Measurements from ENCODE around the gene LDAH.
A peak's percentile ranks its signal among the peaks of the same experiment; 100 is the strongest.

The LDAH gene

DNA sequence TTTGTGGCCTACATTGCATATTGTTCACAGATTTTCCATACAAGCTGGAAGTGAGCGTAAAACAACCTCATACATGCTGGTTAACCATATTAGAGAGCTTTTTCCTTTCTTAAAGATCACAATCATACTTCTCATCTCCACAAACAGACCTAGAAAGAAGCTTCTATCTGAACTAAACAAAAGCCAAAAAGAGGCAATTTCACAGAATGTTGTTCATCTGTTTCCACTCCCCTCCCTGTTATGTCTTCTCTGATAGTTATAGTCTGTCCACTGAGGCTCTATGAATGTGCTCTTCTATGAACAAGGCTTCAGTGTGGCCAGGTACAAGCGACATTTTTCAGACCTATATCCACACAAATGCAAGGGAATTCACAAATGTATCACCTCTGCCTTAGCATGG, 63.4 kb downstream of the LDAH start:
- DNase-seq: no peak
- peaks cover 0 to 3% (median 0%) of the 10 kb centered on the region in 3 donors for H3K9me3 ChIP-seq
- no peak overlapping the region for H3K4me3 ChIP-seq
- no peak overlapping the region for H3K27ac ChIP-seq
- TF ChIP-seq, protein P1, sequence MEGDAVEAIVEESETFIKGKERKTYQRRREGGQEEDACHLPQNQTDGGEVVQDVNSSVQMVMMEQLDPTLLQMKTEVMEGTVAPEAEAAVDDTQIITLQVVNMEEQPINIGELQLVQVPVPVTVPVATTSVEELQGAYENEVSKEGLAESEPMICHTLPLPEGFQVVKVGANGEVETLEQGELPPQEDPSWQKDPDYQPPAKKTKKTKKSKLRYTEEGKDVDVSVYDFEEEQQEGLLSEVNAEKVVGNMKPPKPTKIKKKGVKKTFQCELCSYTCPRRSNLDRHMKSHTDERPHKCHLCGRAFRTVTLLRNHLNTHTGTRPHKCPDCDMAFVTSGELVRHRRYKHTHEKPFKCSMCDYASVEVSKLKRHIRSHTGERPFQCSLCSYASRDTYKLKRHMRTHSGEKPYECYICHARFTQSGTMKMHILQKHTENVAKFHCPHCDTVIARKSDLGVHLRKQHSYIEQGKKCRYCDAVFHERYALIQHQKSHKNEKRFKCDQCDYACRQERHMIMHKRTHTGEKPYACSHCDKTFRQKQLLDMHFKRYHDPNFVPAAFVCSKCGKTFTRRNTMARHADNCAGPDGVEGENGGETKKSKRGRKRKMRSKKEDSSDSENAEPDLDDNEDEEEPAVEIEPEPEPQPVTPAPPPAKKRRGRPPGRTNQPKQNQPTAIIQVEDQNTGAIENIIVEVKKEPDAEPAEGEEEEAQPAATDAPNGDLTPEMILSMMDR (IDR thresholded peaks at IDR 0.05): no peak
- intact Hi-C loops (cut with DNase I; ENCODE audit: low total_unique reads): no loop called here
- no peaks in the 10 kb centered on the region for H3K27me3 ChIP-seq
- H3K36me3 ChIP-seq: peaks cover 0 to 10% (median 0%) of the 10 kb centered on the region in 3 donors
- H3K4me1 ChIP-seq: peaks cover 0 to 6% (median 0%) of the 10 kb centered on the region in 4 donors

DNA sequence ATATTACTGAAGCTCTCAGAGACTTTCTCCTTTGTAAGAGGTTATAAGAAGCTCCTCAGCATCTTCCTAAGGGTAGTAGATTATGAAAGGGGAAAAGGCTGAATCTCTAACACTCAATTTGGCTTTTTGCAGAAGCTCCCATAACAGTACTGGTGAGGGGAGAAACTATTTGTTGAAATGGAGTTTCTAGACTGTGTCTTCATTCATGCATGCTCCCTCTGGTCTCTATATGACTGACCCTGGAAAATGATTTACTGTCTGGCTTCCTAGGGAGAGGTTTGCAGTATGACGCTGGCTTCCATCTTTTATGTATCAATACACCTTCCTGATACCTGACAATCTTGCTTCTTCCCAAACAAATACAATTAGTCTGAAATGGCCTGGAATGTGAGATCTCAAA, 63.9 kb downstream of the LDAH start:
- intact Hi-C loops (cut with DNase I; ENCODE audit: low total_unique reads): no loop called here
- peaks cover 0 to 6% (median 0%) of the 10 kb centered on the region in 4 donors for H3K4me1 ChIP-seq
- H3K27me3 ChIP-seq: no peaks in the 10 kb centered on the region

DNA sequence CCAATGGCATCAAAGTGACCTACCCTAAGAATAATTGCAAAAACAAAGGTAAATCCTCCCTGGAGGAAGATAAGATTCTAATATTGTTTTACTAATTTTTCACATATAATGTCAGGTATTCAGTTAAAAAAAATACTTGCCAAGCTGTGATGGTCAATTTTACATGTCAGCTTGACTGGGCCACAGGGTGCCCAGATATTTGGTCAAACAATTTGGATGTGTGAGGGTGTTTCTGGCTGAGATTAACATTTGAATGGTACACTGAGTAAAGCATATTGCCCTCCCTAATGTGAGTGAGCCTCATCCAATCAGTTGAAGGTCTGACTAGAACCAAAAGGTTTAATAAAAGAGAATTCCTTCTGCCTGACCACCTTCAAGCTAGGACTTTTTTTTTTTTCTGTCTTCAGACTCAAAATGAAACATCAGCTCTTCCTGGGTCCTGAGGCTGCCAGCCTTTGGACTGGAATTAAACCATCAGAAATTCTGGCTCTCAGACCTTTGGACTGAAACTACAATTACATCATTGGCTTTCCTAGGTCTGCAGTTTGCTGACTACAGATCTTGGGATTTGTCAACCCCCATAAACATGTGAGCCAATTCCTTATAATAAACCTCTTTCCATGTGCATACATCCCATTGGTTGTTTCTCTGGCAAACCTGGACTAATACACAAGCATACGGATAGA, 65.4 kb downstream of the LDAH start:
- TF ChIP-seq, protein P1 (IDR thresholded peaks at IDR 0.05): no peak
- Histone ChIP-seq H3K27me3 (no peaks in the 10 kb centered on the region), H3K9me3 (peaks cover 0 to 3% (median 0%) of the 10 kb centered on the region in 3 donors), H3K27ac (no peak overlapping the region), H3K4me3 (no peak overlapping the region), H3K36me3 (peaks cover 0 to 11% (median under 1%) of the 10 kb centered on the region in 3 donors), H3K4me1 (peaks cover 0 to 6% (median 0%) of the 10 kb centered on the region in 4 donors)
- no peak for DNase-seq
- intact Hi-C loops (cut with DNase I; ENCODE audit: low total_unique reads): no loop called here

More for the DNA sequence above, 63.9 kb downstream of the LDAH start:
- DNase-seq: no peak
- no peak overlapping the region for H3K27ac ChIP-seq
- no peak overlapping the region for H3K4me3 ChIP-seq
- peaks cover 0 to 3% (median 0%) of the 10 kb centered on the region in 3 donors for H3K9me3 ChIP-seq
- TF ChIP-seq, protein P1 (IDR thresholded peaks at IDR 0.05): no peak
- H3K36me3 ChIP-seq: peaks cover 0 to 10% (median 0%) of the 10 kb centered on the region in 3 donors

DNA sequence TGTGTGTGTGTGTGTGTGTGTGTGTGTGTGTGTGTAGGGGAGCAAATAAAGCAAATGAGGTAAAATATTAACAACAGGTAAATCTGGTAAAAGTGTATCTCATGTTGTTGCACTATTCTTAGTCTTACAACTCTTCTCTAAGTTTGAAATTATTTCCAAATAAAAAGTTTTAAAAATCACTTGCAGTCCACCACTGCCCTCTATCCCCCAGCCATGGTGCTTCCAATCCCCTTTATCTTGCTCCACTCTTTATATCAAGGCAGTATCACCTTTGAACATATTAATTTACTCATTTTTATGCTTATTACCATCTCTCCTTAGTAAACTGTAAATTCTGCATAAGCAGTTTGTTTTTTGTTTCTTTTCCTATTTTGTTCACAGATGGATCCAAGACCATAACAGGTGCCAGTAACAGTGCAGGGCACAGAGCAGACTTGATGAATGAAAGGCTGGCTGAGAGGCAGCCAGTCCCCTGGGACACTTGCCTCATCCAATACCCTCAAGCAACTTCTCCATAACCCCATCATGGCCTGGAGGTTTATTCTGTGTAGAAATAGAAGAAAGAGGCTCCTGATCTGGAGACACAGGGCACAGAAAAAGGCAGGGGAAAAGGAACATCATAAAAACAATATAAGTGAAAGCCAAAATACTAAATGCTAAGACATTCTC, 67.6 kb downstream of the LDAH start:
- intact Hi-C loops (cut with DNase I; ENCODE audit: low total_unique reads): no loop called here
- Histone ChIP-seq H3K27ac (no peak overlapping the region), H3K27me3 (no peaks in the 10 kb centered on the region), H3K36me3 (peaks cover 0 to 10% (median 6%) of the 10 kb centered on the region in 3 donors), H3K9me3 (peaks cover 0 to 3% (median 0%) of the 10 kb centered on the region in 3 donors), H3K4me1 (peaks cover 0 to 6% (median 0%) of the 10 kb centered on the region in 4 donors), H3K4me3 (no peak overlapping the region)
- DNase-seq: no peak
- TF ChIP-seq, protein P1 (IDR thresholded peaks at IDR 0.05): peak; percentile 11 to 15

DNA sequence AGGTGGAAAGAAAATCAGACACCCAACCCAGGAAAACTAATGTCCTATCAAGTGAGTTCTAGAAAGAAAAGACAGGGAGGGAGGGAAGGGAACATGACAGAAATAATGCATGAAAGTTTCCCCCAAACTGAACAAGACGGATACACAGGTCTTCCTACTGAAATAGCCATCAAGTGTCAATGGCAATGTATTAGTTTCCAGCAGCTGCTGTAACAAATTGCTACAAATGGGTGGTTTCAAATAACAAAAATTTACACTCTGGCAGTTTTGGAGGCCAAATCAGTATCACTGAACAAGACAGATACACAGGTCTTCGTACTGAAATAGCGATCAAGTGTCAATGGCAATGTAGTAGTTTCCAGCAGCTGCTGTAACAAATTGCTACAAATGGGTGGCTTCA, 70.6 kb downstream of the LDAH start:
- H3K4me3 ChIP-seq: no peak overlapping the region
- TF ChIP-seq, protein P1 (IDR thresholded peaks at IDR 0.05): no peak
- H3K36me3 ChIP-seq: peaks cover 0 to 9% (median 6%) of the 10 kb centered on the region in 3 donors
- intact Hi-C loops (cut with DNase I; ENCODE audit: low total_unique reads): no loop called here
- H3K27ac ChIP-seq: no peak overlapping the region
- H3K9me3 ChIP-seq: no peaks in the 10 kb centered on the region
- H3K4me1 ChIP-seq: peaks cover 0 to 6% (median 0%) of the 10 kb centered on the region in 4 donors
- H3K27me3 ChIP-seq: no peaks in the 10 kb centered on the region
- DNase-seq: no peak
